PC-9 (cell line): Measurements from ENCODE around the gene ITPRIPL2. TPM values are rescaled to one million over a fixed set of nuclear protein-coding genes. Genes with fewer than 3 reads are reported as not detected.

Source experiments
- BruUV-seq: library from RNA; stranded (reverse); fragments of 400-500 nt; replicated peaks from 2 replicates; lab custom pipeline; 2021; lab: Mats Ljungman, UMichigan
- CTCF ChIA-PET: fragments of 300-600 bp; sonication (Branson Sonifier 250); formaldehyde crosslinking; loops from one replicate; lab custom pipeline; 2022; ENCODE audit warnings: antibody characterized with exemption; lab: Charles Lee
- POLR2A ChIA-PET: fragments of 300-600 bp; sonication (Branson Sonifier 250); formaldehyde crosslinking; loops from one replicate; lab custom pipeline; 2022; ENCODE audit warnings: antibody characterized with exemption; ENCODE audit not compliant: unreplicated experiment; lab: Charles Lee
- DNase-seq, 2 experiments: peaks; one replicate each; pipeline versions ENCODE4 v3.0.0 to v3.0.0-alpha.2; 2015 to 2022; ENCODE audit warnings: mixed read lengths in 1 of 2
- H2AFZ ChIP-seq: fragments of 200-600 bp; sonication (generic); 2 replicates; pipeline ENCODE4 v1.8.1; 2017; ENCODE audit warnings: antibody characterized with exemption
- H3F3A ChIP-seq: fragments of 200-600 bp; sonication (generic); 2 replicates; pipeline ENCODE4 v1.8.1; 2017; ENCODE audit warnings: antibody characterized with exemption, mild to moderate bottlenecking, low read depth; ENCODE audit not compliant: insufficient read depth
- H3K27ac ChIP-seq: fragments of 200-600 bp; sonication (generic); 2 replicates; pipeline ENCODE4 v1.6.1; 2016; ENCODE audit warnings: mixed run types
- H3K27me3 ChIP-seq: fragments of 200-600 bp; sonication (generic); 2 replicates; pipeline ENCODE4 v1.6.1; 2016; ENCODE audit warnings: low read depth, mixed run types; ENCODE audit not compliant: insufficient read depth
- H3K36me3 ChIP-seq: fragments of 200-600 bp; sonication (generic); 2 replicates; pipeline ENCODE4 v1.6.1; 2016; ENCODE audit warnings: low read depth, mixed run types
- H3K4me1 ChIP-seq: fragments of 200-600 bp; sonication (generic); replicated peaks from 2 replicates; pipeline ENCODE4 v1.6.1; 2016; ENCODE audit warnings: mixed run types; ENCODE audit not compliant: insufficient read depth
- H3K4me2 ChIP-seq: fragments of 200-600 bp; sonication (generic); 2 replicates; pipeline ENCODE4 v1.6.1; 2017; ENCODE audit warnings: mixed run types
- H3K4me3 ChIP-seq: fragments of 200-600 bp; sonication (generic); 2 replicates; pipeline ENCODE4 v1.6.1; 2016; ENCODE audit warnings: mixed run types
- H3K79me2 ChIP-seq: fragments of 200-600 bp; sonication (generic); 2 replicates; pipeline ENCODE4 v1.6.1; 2017; ENCODE audit warnings: low read depth, mixed run types
- H3K9me2 ChIP-seq: fragments of 200-600 bp; sonication (generic); 2 replicates; pipeline ENCODE4 v1.8.1; 2017; ENCODE audit warnings: mild to moderate bottlenecking; ENCODE audit not compliant: insufficient read depth
- H3K9me3 ChIP-seq: fragments of 200-600 bp; sonication (generic); 2 replicates; pipeline ENCODE4 v1.8.1; 2016; ENCODE audit warnings: low read depth; ENCODE audit not compliant: insufficient read depth
- H4K20me1 ChIP-seq: fragments of 200-600 bp; sonication (generic); 2 replicates; pipeline ENCODE4 v1.8.1; 2017; ENCODE audit not compliant: insufficient read depth
- EZH2 ChIP-seq: fragments of 200-600 bp; sonication (generic); IDR thresholded peaks from 2 replicates; pipeline ENCODE4 v1.8.0; 2017; ENCODE audit warnings: antibody characterized with exemption, low read depth
- intact Hi-C: fragments of 100-400 bp; cut with micrococcal nuclease; formaldehyde crosslinking; loops from one replicate; pipeline ENCODE4 v1.10.0; 2022; ENCODE audit not compliant: unreplicated experiment
- total RNA-seq: library from RNA; stranded (reverse); gene quantifications from 2 replicates; pipeline ENCODE4 v1.2.3, GENCODE V29; 2021
- TF ChIP-seq, protein P1 (sequence below): fragments of 200-600 bp; sonication (generic); conservative IDR thresholded peaks from 2 replicates; pipeline ENCODE4 v1.6.1; 2017; ENCODE audit warnings: mixed run types, antibody characterized with exemption, mild to moderate bottlenecking, moderate library complexity

ITPRIPL2 gene
- total RNA-seq, 1 experiment from 2014 or later: 117 TPM

DNA sequence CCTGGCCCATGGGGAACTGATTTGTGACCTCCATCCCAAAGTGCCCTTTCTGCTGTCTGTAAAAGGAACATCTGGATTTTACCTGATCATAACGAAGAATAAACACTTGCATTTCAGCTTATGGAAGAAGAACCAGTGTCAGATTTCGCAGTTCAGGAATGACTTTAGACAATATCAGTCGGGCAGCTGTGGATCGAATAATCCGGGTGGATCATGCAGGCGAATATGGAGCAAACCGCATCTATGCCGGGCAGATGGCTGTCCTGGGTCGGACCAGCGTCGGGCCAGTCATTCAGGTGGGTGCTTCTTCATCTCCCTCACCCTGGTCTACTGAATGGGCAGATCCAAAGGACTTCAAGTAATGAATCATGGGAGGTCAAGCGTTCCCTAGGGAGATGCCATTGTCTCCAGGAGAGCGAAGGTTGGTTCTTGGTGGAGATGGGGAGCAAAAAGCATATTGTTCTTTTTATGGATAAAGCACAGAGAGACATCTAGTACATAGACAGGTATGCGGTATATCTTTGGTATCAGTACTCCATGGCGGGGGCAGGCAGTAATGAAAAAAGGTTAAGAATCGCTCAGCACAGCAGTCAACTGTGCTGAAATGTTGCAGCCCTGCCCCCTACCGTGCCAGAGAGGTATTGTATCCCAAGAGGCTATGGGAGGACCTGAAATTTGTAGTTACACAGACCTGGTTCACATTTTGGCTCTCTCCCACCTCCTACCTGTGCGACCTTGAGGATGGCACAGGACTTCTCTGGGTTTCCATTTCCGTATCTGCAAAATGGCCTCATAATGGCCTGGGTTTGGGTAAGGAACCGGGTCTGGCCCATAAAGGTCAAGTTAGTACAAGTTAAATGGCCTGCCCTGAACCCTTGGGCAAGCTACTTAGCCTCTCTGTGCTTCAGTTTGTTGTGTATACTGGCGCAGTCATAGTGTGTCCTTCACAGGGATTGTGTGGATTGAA lies 41.7 kb upstream of the ITPRIPL2 start:
- POLR2A ChIA-PET: no interaction called here
- intact Hi-C loops: loop anchor here (1.0 kb wide), 1 partner anchor 89 kb away; the partner anchor contains the start of gene TMC7
- Histone ChIP-seq H4K20me1 (no peaks in the 10 kb centered on the region), H3K4me1 (peaks cover 9% of the 10 kb centered on the region; the same call in 1 of the 2 replicates), H3K9me3 (no peaks in the 10 kb centered on the region), H3K79me2 (peaks cover 15% of the 10 kb centered on the region), H2AFZ (no peak overlapping the region), H3K27me3 (no peaks in the 10 kb centered on the region), H3K4me2 (no peak overlapping the region), H3F3A (peaks cover 3% of the 10 kb centered on the region; the same call in 1 of the 2 replicates), H3K27ac (no peak overlapping the region), H3K4me3 (no peak overlapping the region), H3K9me2 (no peaks in the 10 kb centered on the region), H3K36me3 (no peaks in the 10 kb centered on the region)
- DNase-seq: peak; percentile 43 to 77
- CTCF ChIA-PET: interaction anchor here (1.1 kb wide), 1 partner anchor 88 kb away, joined by 4 read pairs; the partner anchor contains the start of gene TMC7
- TF ChIP-seq EZH2: no peak
- TF ChIP-seq, protein P1, sequence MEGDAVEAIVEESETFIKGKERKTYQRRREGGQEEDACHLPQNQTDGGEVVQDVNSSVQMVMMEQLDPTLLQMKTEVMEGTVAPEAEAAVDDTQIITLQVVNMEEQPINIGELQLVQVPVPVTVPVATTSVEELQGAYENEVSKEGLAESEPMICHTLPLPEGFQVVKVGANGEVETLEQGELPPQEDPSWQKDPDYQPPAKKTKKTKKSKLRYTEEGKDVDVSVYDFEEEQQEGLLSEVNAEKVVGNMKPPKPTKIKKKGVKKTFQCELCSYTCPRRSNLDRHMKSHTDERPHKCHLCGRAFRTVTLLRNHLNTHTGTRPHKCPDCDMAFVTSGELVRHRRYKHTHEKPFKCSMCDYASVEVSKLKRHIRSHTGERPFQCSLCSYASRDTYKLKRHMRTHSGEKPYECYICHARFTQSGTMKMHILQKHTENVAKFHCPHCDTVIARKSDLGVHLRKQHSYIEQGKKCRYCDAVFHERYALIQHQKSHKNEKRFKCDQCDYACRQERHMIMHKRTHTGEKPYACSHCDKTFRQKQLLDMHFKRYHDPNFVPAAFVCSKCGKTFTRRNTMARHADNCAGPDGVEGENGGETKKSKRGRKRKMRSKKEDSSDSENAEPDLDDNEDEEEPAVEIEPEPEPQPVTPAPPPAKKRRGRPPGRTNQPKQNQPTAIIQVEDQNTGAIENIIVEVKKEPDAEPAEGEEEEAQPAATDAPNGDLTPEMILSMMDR: peak; percentile 90
- BruUV-seq: no TSS peak

DNA sequence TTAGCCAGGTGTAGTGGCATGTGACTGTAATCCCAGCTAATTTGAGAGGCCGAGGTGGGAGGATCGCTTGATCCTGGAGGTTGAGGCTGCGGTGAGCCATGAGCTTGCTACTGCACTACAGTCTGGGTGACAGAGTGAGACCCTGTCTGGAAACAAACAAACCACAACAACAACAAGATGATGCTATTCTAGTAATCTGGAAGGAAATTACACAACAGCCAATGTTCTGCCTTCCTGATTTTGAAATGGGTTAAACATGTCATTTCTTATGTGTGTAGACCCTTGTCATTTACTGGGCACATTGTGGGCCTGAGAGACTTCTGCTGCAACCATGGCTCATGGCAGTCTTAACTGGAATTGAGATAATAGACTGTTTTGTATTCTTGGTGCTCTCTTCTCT lies 40.4 kb upstream of the ITPRIPL2 start:
- Histone ChIP-seq H2AFZ (no peak overlapping the region), H3K4me2 (no peak overlapping the region), H4K20me1 (no peaks in the 10 kb centered on the region), H3K79me2 (peaks cover 11% of the 10 kb centered on the region), H3K4me1 (peaks cover 8% of the 10 kb centered on the region; the same call in 1 of the 2 replicates), H3K27me3 (no peaks in the 10 kb centered on the region), H3K9me3 (no peaks in the 10 kb centered on the region), H3F3A (peaks cover 3% of the 10 kb centered on the region; the same call in 1 of the 2 replicates), H3K9me2 (no peaks in the 10 kb centered on the region), H3K27ac (no peak overlapping the region), H3K4me3 (no peak overlapping the region), H3K36me3 (no peaks in the 10 kb centered on the region; the same call in 1 of the 2 replicates)
- no peak for TF ChIP-seq EZH2
- TF ChIP-seq, protein P1: no peak
- CTCF ChIA-PET: interaction anchor here (0.5 to 0.7 kb wide), 2 partner anchors 84 to 514 kb away, joined by 3 to 9 read pairs; no protein-coding TSS in a partner anchor
- intact Hi-C loops: no loop called here
- DNase-seq: no peak
- BruUV-seq: no TSS peak
- POLR2A ChIA-PET: no interaction called here

DNA sequence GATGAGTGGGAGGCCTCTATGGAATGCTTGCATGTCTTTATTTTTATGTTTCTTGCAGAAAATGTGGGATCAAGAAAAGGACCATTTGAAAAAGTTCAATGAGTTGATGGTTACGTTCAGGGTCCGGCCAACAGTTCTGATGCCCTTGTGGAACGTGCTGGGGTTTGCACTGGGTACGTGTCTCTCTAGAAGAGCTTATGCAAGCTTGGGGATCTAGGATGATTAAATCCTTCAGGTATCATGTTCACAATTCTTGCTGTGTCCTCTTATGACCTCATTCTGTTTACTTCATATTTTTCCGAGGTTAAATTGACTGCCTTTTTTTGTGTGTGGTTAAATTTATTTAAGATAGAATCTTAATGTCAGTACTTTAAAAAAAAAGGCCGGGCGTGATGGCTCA lies 39.9 kb upstream of the ITPRIPL2 start:
- Histone ChIP-seq H3K9me2 (no peaks in the 10 kb centered on the region), H3K36me3 (no peaks in the 10 kb centered on the region; the same call in 1 of the 2 replicates), H3F3A (peaks cover 3% of the 10 kb centered on the region; the same call in 1 of the 2 replicates), H2AFZ (no peak overlapping the region), H3K4me2 (no peak overlapping the region), H3K27ac (no peak overlapping the region), H3K9me3 (no peaks in the 10 kb centered on the region), H3K79me2 (peaks cover 7% of the 10 kb centered on the region), H3K4me1 (peaks cover 3% of the 10 kb centered on the region; the same call in 1 of the 2 replicates), H3K4me3 (no peak overlapping the region), H4K20me1 (no peaks in the 10 kb centered on the region), H3K27me3 (no peaks in the 10 kb centered on the region)
- POLR2A ChIA-PET: no interaction called here
- TF ChIP-seq, protein P1: no peak
- TF ChIP-seq EZH2: no peak
- intact Hi-C loops: no loop called here
- BruUV-seq: no TSS peak
- DNase-seq: no peak
- CTCF ChIA-PET: interaction anchor here (0.5 to 0.7 kb wide), 3 partner anchors 84 to 514 kb away, joined by 3 to 9 read pairs (median 4); no protein-coding TSS in a partner anchor
